ENCODE measurements around the gene MGAT2. TPM values are rescaled to one million over a fixed set of nuclear protein-coding genes. Genes with fewer than 3 reads are reported as not detected.

Gene MGAT2
- total and polyA plus RNA-seq, 9 of the 15 experiments (the other 6 are each of a cell fraction or from before 2014, with no cell fraction given): 0.03 to 33.3 (median 24.6) TPM; not detected in 1

DNA sequence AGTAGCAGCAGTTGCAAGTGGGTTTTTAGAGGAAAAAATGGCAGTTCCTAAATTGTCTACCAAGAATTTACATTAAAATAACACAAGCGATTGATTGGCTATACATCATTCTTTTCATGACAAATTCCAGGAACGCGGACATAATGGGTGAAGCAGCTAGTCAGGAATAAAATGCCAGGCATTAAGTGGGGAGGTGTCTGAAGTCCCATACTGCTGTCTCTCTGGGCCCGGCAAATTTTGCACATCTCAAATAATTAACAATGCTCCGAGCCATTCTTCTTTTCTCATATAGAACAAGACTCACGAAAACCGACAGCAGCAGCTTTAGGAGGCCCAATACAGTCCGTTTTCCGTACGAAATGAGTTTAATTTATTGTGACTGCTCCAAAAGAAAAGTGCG, 869 bp upstream of the MGAT2 start:
- FAIRE-seq: no peak

DNA sequence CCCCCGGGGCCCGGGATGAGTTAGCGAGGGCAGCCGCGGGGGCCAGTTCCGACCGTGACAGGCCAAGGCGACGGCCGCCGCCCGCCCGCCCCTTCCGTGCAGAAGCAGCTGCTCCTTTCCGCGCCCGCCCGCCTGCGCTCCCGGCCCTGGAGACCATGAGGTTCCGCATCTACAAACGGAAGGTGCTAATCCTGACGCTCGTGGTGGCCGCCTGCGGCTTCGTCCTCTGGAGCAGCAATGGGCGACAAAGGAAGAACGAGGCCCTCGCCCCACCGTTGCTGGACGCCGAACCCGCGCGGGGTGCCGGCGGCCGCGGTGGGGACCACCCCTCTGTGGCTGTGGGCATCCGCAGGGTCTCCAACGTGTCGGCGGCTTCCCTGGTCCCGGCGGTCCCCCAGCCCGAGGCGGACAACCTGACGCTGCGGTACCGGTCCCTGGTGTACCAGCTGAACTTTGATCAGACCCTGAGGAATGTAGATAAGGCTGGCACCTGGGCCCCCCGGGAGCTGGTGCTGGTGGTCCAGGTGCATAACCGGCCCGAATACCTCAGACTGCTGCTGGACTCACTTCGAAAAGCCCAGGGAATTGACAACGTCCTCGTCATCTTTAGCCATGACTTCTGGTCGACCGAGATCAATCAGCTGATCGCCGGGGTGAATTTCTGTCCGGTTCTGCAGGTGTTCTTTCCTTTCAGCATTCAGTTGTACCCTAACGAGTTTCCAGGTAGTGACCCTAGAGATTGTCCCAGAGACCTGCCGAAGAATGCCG, 699 bp downstream of the MGAT2 start:
- under 1% methylated on average over 28 of the region's 65 CpGs for WGBS (ENCODE audit: insufficient coverage, low coverage, missing lambda C conversion rate)
- peaks cover 58% of the 10 kb centered on the region for H3K36me3 ChIP-seq (ENCODE audit: control insufficient read depth, insufficient read depth, low read length)
- peak overlapping the region; percentile 82 for H3K4me2 ChIP-seq (ENCODE audit: insufficient read depth, low read length)
- peaks cover 7% of the 10 kb centered on the region for H4K20me1 ChIP-seq (replicated peaks; ENCODE audit: control insufficient read depth, insufficient read depth, low read length)
- peaks cover 3% of the 10 kb centered on the region for H3K9me1 ChIP-seq (ENCODE audit: control insufficient read depth, insufficient read depth, low read length)
- H3K4me3 ChIP-seq: peak overlapping the region; percentile 89
- ChIA-PET POLR2A (interaction anchor here (0.6 to 5.3 kb wide), 11 partner anchors 7 to 231 kb away, joined by 3 to 36 read pairs (median 5); partner anchors contain the start of genes DNAAF2, KLHDC2, LRR1 and NEMF), CTCF (ENCODE audit: low intra/inter-chr PET ratio) (interaction anchor here (0.6 to 0.7 kb wide), 2 partner anchors 27 to 31 kb away, joined by 3 read pairs; no protein-coding TSS in a partner anchor)
- no peaks in the 10 kb centered on the region for H3K27me3 ChIP-seq (ENCODE audit: control insufficient read depth in 2 of 2, insufficient read depth in 2 of 2, low read length in 2 of 2)
- peak overlapping the region; percentile 97 to 99 for H3K9ac ChIP-seq (ENCODE audit: insufficient read depth in 1 of 2, low read depth in 2 of 2, low read length in 2 of 2)
- H2AFZ ChIP-seq (ENCODE audit: low read depth, low read length): peak overlapping the region; percentile 84; the same call in 1 of the 2 replicates
- H3K79me2 ChIP-seq (ENCODE audit: control insufficient read depth, insufficient read depth, low read length): peaks cover 91% of the 10 kb centered on the region
- in situ Hi-C loops (cut with MboI) (no loop called here), intact Hi-C loops (cut with micrococcal nuclease) (loop anchor here (5.0 to 10.0 kb wide), 2 partner anchors 34 to 156 kb away; partner anchors contain the start of gene RPS29)
- BruUV-seq (replicated peaks): no TSS peak
- peak overlapping the region; percentile 98 for H3K27ac ChIP-seq (ENCODE audit: extremely low read depth, low read depth, low read length)
- DNase-seq (ENCODE audit: extremely low read depth in 1 of 4, low spot score in 3 of 4) (peak in 1 of 4 experiments; percentile 69), FAIRE-seq (no peak), ATAC-seq (peak; percentile 55)
- H3K4me1 ChIP-seq (replicated peaks in 1 of 2; ENCODE audit: control insufficient read depth in 2 of 2, insufficient read depth in 2 of 2, low read length in 2 of 2): peaks cover 4 to 14% of the 10 kb centered on the region in 2 experiments; a peak in 4 of 5 replicates
- no peaks in the 10 kb centered on the region for H3K9me3 ChIP-seq (replicated peaks; ENCODE audit: control insufficient read depth, insufficient read depth, low read depth, low read length)
- TF ChIP-seq ASH1L (IDR thresholded peaks at IDR 0.05; ENCODE audit: borderline replicate concordance, low read depth, partially characterized antibody): no peak
- TF ChIP-seq, protein P1, sequence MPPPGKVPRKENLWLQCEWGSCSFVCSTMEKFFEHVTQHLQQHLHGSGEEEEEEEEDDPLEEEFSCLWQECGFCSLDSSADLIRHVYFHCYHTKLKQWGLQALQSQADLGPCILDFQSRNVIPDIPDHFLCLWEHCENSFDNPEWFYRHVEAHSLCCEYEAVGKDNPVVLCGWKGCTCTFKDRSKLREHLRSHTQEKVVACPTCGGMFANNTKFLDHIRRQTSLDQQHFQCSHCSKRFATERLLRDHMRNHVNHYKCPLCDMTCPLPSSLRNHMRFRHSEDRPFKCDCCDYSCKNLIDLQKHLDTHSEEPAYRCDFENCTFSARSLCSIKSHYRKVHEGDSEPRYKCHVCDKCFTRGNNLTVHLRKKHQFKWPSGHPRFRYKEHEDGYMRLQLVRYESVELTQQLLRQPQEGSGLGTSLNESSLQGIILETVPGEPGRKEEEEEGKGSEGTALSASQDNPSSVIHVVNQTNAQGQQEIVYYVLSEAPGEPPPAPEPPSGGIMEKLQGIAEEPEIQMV (tag; conservative IDR thresholded peaks at IDR 0.05; ENCODE audit: low read depth): no peak
- no peak for TF ChIP-seq NFIC (IDR thresholded peaks at IDR 0.05)
- no peak for TF ChIP-seq NEUROD1 (IDR thresholded peaks at IDR 0.05; ENCODE audit: borderline replicate concordance, low read depth, low read length, partially characterized antibody)
- no peak for TF ChIP-seq ZNF133 (CRISPR knock-in tag; IDR thresholded peaks at IDR 0.05)
- no peak for TF ChIP-seq HLTF (IDR thresholded peaks at IDR 0.05)
- TF ChIP-seq COPS2 (conservative IDR thresholded peaks at IDR 0.05): no peak
- no peak for TF ChIP-seq NONO (IDR thresholded peaks at IDR 0.05; ENCODE audit: low read depth in 2 of 2, low read length in 1 of 2)
- TF ChIP-seq ZNF140 (CRISPR knock-in tag; IDR thresholded peaks at IDR 0.05): no peak
- no peak for TF ChIP-seq MTA2 (IDR thresholded peaks at IDR 0.05; ENCODE audit: low read depth)
- TF ChIP-seq SMAD1 (IDR thresholded peaks at IDR 0.05; ENCODE audit: low read depth, low read length, partially characterized antibody): no peak

More for the DNA sequence above, 869 bp upstream of the MGAT2 start:
- Histone ChIP-seq H3K9me1 (ENCODE audit: control insufficient read depth, insufficient read depth, low read length) (peaks cover 3% of the 10 kb centered on the region), H3K9ac (ENCODE audit: insufficient read depth in 1 of 2, low read depth in 2 of 2, low read length in 2 of 2) (peak overlapping the region; percentile 97 to 99), H3K4me1 (replicated peaks in 1 of 2; ENCODE audit: control insufficient read depth in 2 of 2, insufficient read depth in 2 of 2, low read length in 2 of 2) (peaks cover 4 to 14% of the 10 kb centered on the region in 2 experiments; a peak in 4 of 5 replicates), H3K27me3 (ENCODE audit: control insufficient read depth in 2 of 2, insufficient read depth in 2 of 2, low read length in 2 of 2) (no peaks in the 10 kb centered on the region), H3K9me3 (replicated peaks; ENCODE audit: control insufficient read depth, insufficient read depth, low read depth, low read length) (no peaks in the 10 kb centered on the region), H4K20me1 (replicated peaks; ENCODE audit: control insufficient read depth, insufficient read depth, low read length) (peaks cover 7% of the 10 kb centered on the region), H3K4me2 (ENCODE audit: insufficient read depth, low read length) (peak overlapping the region; percentile 82), H3K36me3 (ENCODE audit: control insufficient read depth, insufficient read depth, low read length) (peaks cover 51% of the 10 kb centered on the region), H3K79me2 (ENCODE audit: control insufficient read depth, insufficient read depth, low read length) (peaks cover 81% of the 10 kb centered on the region), H3K4me3 (peak overlapping the region; percentile 89), H2AFZ (ENCODE audit: low read depth, low read length) (no peak overlapping the region; the same call in 1 of the 2 replicates), H3K27ac (ENCODE audit: extremely low read depth, low read depth, low read length) (peak overlapping the region; percentile 98)
- no peak for TF ChIP-seq YY1 (IDR thresholded peaks at IDR 0.05; ENCODE audit: borderline replicate concordance in 1 of 3, control insufficient read depth in 1 of 3, extremely low read depth in 1 of 3, insufficient read depth in 3 of 3, insufficient read length in 1 of 3, insufficient replicate concordance in 2 of 3, low read depth in 1 of 3, low read length in 2 of 3)
- peak; percentile 82 for TF ChIP-seq CHD1 (IDR thresholded peaks at IDR 0.05; ENCODE audit: low read length)
- CTCF ChIA-PET (ENCODE audit: low intra/inter-chr PET ratio): interaction anchor here (0.6 to 0.7 kb wide), 2 partner anchors 33 to 1047 kb away, joined by 3 read pairs; partner anchors contain the start of gene RPS29
- in situ Hi-C loops (cut with MboI) (no loop called here), intact Hi-C loops (cut with micrococcal nuclease) (loop anchor here (1.0 to 10.0 kb wide), 3 partner anchors 21 to 155 kb away; partner anchors contain the start of genes LRR1 and RPS29)
- DNase-seq (ENCODE audit: extremely low read depth in 1 of 4, low spot score in 3 of 4) (no peak), ATAC-seq (no peak)
- POLR2A ChIA-PET: interaction anchor here (0.6 to 5.3 kb wide), 17 partner anchors 7 to 1179 kb away, joined by 3 to 36 read pairs (median 5); partner anchors contain the start of genes DNAAF2, KLHDC2, LRR1 and NEMF
- 2% methylated on average over 11 of the region's 11 CpGs for WGBS (ENCODE audit: insufficient coverage, low coverage, missing lambda C conversion rate)
- TSS peak; percentile 72 for BruUV-seq (replicated peaks)

All from K562 (cell line).